CD14-positive monocyte (primary cell): ENCODE measurements around the gene CUX1. TPM values are rescaled to one million over a fixed set of nuclear protein-coding genes. Genes with fewer than 3 reads are reported as not detected.

Source experiments
- DNase-seq, 3 donors: peaks; one replicate each; pipeline ENCODE4 v3.0.0-alpha.2; 2011 to 2022
- H2AFZ ChIP-seq: 2 replicates; pipeline ENCODE4 v1.6.0; 2012; ENCODE audit warnings: mild to moderate bottlenecking, low read depth, low read length, inconsistent platforms; ENCODE audit not compliant: insufficient read depth, poor library complexity, severe bottlenecking
- H3K27ac ChIP-seq, 2 donors: 1 replicate in 1 of 2; 2 replicates in 1 of 2; pipeline ENCODE4 v1.5.1; 2012 to 2013; ENCODE audit warnings: low read length in 2 of 2, control low read depth in 1 of 2, inconsistent platforms in 1 of 2, low read depth in 1 of 2, mild to moderate bottlenecking in 1 of 2
- H3K27me3 ChIP-seq, 2 donors: one replicate each; pipeline versions ENCODE4 v1.6.0 to v1.6.1; 2011 to 2013; ENCODE audit warnings: low read length in 2 of 2; ENCODE audit not compliant: control insufficient read depth in 2 of 2, insufficient read depth in 2 of 2
- H3K36me3 ChIP-seq, 2 donors: replicated peaks in 1 of 2; 1 replicate in 1 of 2; 2 replicates in 1 of 2; pipeline versions ENCODE4 v1.5.1 to v1.6.1; 2012 to 2013; ENCODE audit warnings: low read length in 2 of 2, control low read depth in 1 of 2, inconsistent platforms in 1 of 2, mild to moderate bottlenecking in 1 of 2; ENCODE audit not compliant: insufficient read depth in 2 of 2, control insufficient read depth in 1 of 2
- H3K4me1 ChIP-seq, 2 donors: 1 replicate in 1 of 2; 2 replicates in 1 of 2; pipeline versions ENCODE4 v1.5.1 to v1.6.1; 2012 to 2013; ENCODE audit warnings: low read length in 2 of 2, control low read depth in 1 of 2, inconsistent platforms in 1 of 2, mild to moderate bottlenecking in 1 of 2, moderate library complexity in 1 of 2; ENCODE audit not compliant: insufficient read depth in 2 of 2, control insufficient read depth in 1 of 2
- H3K4me2 ChIP-seq: replicated peaks from 2 replicates; pipeline ENCODE3; 2012; ENCODE audit warnings: low read length, moderate library complexity, mild to moderate bottlenecking; ENCODE audit not compliant: poor library complexity, severe bottlenecking; ENCODE audit errors: extremely low read depth
- H3K4me3 ChIP-seq, 3 experiments: fragments of 200-600 bp in 1 of 3; sonication (generic) in 1 of 3; replicated peaks in 1 of 3; 1 replicate in 2 of 3; 2 replicates in 1 of 3; pipeline ENCODE4 v1.5.1; 2011 to 2013; ENCODE audit warnings: low read length in 3 of 3, mild to moderate bottlenecking in 3 of 3, control low read depth in 2 of 3, low read depth in 2 of 3, inconsistent platforms in 1 of 3, moderate library complexity in 1 of 3
- H3K79me2 ChIP-seq: 2 replicates; pipeline ENCODE4 v1.6.0; 2012; ENCODE audit warnings: mild to moderate bottlenecking, control low read depth, inconsistent platforms, low read length, moderate library complexity; ENCODE audit not compliant: insufficient read depth
- H3K9ac ChIP-seq: 2 replicates; pipeline ENCODE4 v1.6.0; 2017; ENCODE audit warnings: low read length, mild to moderate bottlenecking; ENCODE audit not compliant: insufficient read depth, poor library complexity, severe bottlenecking
- H3K9me3 ChIP-seq, 2 donors: replicated peaks in 1 of 2; 1 replicate in 1 of 2; 2 replicates in 1 of 2; pipeline versions ENCODE4 v1.5.1 to v1.6.1; 2012 to 2013; ENCODE audit warnings: low read length in 2 of 2, control low read depth in 1 of 2; ENCODE audit not compliant: control insufficient read depth in 1 of 2, insufficient read depth in 1 of 2
- H4K20me1 ChIP-seq: 2 replicates; pipeline ENCODE4 v1.6.0; 2012; ENCODE audit warnings: mild to moderate bottlenecking, low read length, control low read depth, moderate library complexity; ENCODE audit not compliant: insufficient read depth
- H3K27ac Mint-ChIP-seq, 7 donors: one replicate each; pipeline ENCODE4 v1.8.0; 2020; ENCODE audit warnings: mild to moderate bottlenecking in 7 of 7, mixed read lengths in 7 of 7, moderate library complexity in 6 of 7, inconsistent platforms in 2 of 7
- H3K27me3 Mint-ChIP-seq, 3 donors: one replicate each; pipeline ENCODE4 v1.8.0; 2021 to 2022; ENCODE audit warnings: low read depth in 3 of 3, mild to moderate bottlenecking in 3 of 3, mixed read lengths in 3 of 3, moderate library complexity in 3 of 3, inconsistent platforms in 1 of 3
- H3K36me3 Mint-ChIP-seq, 2 donors: one replicate each; pipeline ENCODE4 v1.8.0; 2020; ENCODE audit warnings: mixed read lengths in 2 of 2, inconsistent platforms in 1 of 2, mild to moderate bottlenecking in 1 of 2
- H3K4me1 Mint-ChIP-seq: one replicate; pipeline ENCODE4 v1.8.0; 2020; ENCODE audit warnings: mild to moderate bottlenecking, mixed read lengths
- H3K4me3 Mint-ChIP-seq, 2 donors: one replicate each; pipeline ENCODE4 v1.8.0; 2020; ENCODE audit warnings: mild to moderate bottlenecking in 2 of 2, mixed read lengths in 2 of 2, moderate library complexity in 1 of 2
- H3K9me3 Mint-ChIP-seq, 7 donors: one replicate each; pipeline ENCODE4 v1.8.0; 2020 to 2022; ENCODE audit warnings: mixed read lengths in 7 of 7, mild to moderate bottlenecking in 6 of 7, moderate library complexity in 6 of 7, inconsistent platforms in 2 of 7
- WGBS: methylation state at CpG from one replicate; pipeline ENCODE4 v1.1.5; 2013; ENCODE audit warnings: missing lambda C conversion rate; ENCODE audit not compliant: insufficient coverage; 5-methylcytosine and 5-hydroxymethylcytosine counted together
- intact Hi-C, 2 donors: fragments of 100-400 bp; cut with micrococcal nuclease; formaldehyde crosslinking; loops; one replicate each; pipeline versions ENCODE4 v1.15.0 to v1.15.1; 2023
- polyA plus RNA-seq, 3 donors: library from polyadenylated mRNA; depleted of rRNA in 1 of 3; unstranded in 2 of 3; stranded (reverse) in 1 of 3; fragments of 300-500 nt in 2 of 3; fragments of >200 nt in 1 of 3; fragmentation: Illumina TruSeq in 2 of 3; gene quantifications; 1 replicate in 2 of 3; 2 replicates in 1 of 3; pipeline ENCODE4 v1.2.3, GENCODE V29; 2012 to 2021
- TF ChIP-seq, protein P1 (sequence below): fragments of 200-600 bp; IDR thresholded peaks from one replicate; pipeline ENCODE4 v1.8.0; 2022; ENCODE audit warnings: antibody characterized with exemption, mild to moderate bottlenecking

The CUX1 gene
- polyA plus RNA-seq, 3 donors: 17.6 to 38.0 (median 28.0) TPM

DNA sequence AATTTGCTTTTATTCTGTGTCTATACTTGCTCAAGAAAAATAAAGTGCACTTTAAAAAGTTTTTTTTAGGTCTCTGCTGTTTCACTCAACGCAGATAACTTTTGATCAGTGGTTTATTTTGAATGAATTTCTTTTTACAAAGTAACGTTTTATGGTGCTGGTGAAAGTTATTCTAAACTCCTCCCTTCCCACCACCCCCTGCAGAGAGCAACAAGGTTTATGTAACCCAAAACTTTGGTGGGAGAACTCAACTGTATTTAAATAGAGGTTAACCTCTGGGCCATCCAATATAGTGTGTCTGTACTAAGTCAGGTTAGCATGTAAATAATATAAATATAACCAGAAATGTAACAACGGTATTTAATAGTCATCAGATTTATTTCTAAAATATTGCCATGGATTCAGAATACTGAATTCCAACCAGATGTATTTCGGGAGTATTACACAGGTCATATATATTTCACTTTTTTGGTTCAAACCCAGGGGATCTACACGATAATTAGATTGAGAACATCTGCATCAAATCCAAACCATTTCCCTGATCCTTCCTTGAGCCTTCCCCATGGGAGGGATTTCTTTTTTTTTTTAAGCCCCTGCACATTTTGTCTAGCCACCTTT lies 3.9 kb upstream of the CUX1 start:
- H3K27ac ChIP-seq: no peak overlapping the region
- no peak overlapping the region for H2AFZ ChIP-seq
- H3K79me2 ChIP-seq: peaks cover 19% of the 10 kb centered on the region
- H3K4me1 Mint-ChIP-seq: peaks cover 14% of the 10 kb centered on the region
- DNase-seq: no peak
- H3K4me3 Mint-ChIP-seq: peak overlapping the region; percentile 16 to 59
- H3K27me3 Mint-ChIP-seq: peaks cover 0 to 3% (median 2%) of the 10 kb centered on the region in 3 donors
- H4K20me1 ChIP-seq: peaks cover 4% of the 10 kb centered on the region
- TF ChIP-seq, protein P1, sequence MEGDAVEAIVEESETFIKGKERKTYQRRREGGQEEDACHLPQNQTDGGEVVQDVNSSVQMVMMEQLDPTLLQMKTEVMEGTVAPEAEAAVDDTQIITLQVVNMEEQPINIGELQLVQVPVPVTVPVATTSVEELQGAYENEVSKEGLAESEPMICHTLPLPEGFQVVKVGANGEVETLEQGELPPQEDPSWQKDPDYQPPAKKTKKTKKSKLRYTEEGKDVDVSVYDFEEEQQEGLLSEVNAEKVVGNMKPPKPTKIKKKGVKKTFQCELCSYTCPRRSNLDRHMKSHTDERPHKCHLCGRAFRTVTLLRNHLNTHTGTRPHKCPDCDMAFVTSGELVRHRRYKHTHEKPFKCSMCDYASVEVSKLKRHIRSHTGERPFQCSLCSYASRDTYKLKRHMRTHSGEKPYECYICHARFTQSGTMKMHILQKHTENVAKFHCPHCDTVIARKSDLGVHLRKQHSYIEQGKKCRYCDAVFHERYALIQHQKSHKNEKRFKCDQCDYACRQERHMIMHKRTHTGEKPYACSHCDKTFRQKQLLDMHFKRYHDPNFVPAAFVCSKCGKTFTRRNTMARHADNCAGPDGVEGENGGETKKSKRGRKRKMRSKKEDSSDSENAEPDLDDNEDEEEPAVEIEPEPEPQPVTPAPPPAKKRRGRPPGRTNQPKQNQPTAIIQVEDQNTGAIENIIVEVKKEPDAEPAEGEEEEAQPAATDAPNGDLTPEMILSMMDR: no peak
- no peaks in the 10 kb centered on the region for H3K9me3 ChIP-seq
- H3K27me3 ChIP-seq: no peaks in the 10 kb centered on the region
- no CpG with 5 or more reads among the region's 5 CpGs for WGBS
- peak overlapping the region in 1 of 7 donors; percentile 68 for H3K27ac Mint-ChIP-seq
- no peaks in the 10 kb centered on the region for H3K9me3 Mint-ChIP-seq
- peak overlapping the region in 1 of 3 experiments; percentile 89 for H3K4me3 ChIP-seq
- H3K4me2 ChIP-seq: peak overlapping the region; percentile 97
- intact Hi-C loops: loop anchor here (1.0 to 5.0 kb wide), 5 partner anchors 71 to 211 kb away; no protein-coding TSS in a partner anchor
- H3K9ac ChIP-seq: no peak overlapping the region
- peaks cover 15 to 28% of the 10 kb centered on the region in 2 donors for H3K4me1 ChIP-seq
- no peaks in the 10 kb centered on the region for H3K36me3 Mint-ChIP-seq
- H3K36me3 ChIP-seq: no peaks in the 10 kb centered on the region

DNA sequence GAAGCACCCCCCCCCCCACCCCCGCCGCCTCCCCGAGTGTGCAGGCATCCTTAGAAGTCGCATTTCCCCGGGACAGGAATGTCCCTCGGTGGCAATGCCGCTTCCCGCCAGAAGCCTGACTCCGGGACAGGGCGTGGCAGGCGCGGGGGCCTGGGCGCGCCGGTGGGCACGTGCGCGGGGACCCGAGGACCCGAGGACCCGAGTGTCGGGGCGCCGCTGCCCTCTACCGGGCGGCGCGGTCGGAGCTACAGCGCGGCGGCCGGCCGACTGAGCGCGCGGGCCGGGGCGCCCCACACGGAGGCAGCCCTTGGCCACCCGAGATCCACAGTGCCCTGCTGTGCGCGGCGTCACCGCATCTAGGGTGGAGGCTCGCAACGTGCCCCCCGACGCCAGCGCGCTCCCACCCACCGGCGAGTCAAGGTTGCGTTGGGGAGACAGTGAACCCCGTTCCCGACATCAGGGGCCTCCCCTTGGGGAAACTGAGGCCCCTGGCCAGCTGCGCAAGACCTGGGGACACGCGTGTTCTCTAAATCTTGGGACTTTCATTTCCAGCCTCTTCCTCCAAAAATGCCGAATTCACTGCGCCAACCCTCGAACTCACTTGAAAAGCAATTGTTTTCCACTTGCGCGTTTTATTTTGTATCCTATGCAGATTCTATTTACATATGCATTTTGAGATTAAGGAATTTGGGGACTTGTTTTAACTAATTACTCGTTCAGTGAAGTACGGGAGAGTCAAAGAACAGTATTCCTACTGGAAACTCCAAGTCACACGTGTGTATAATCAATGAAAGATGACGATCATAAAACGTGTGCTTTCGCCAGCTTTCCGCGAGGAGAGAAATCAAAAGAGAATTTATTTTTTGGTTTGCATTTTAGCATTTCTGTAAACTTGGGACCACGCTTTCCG lies 3.1 kb upstream of the CUX1 start:
- H3K27me3 Mint-ChIP-seq: peaks cover 0 to 3% (median 2%) of the 10 kb centered on the region in 3 donors
- intact Hi-C loops: loop anchor here (1.0 to 5.0 kb wide), 5 partner anchors 72 to 212 kb away; no protein-coding TSS in a partner anchor
- H3K36me3 ChIP-seq: no peaks in the 10 kb centered on the region
- peak overlapping the region in 6 of 7 donors; percentile 30 to 81 (median 62) for H3K27ac Mint-ChIP-seq
- H3K4me3 ChIP-seq: peak overlapping the region; percentile 47 to 89 (median 59)
- H3K4me3 Mint-ChIP-seq: peak overlapping the region; percentile 83 to 88
- H3K9me3 ChIP-seq: no peaks in the 10 kb centered on the region
- peak overlapping the region; percentile 72 for H3K9ac ChIP-seq
- no peaks in the 10 kb centered on the region for H3K9me3 Mint-ChIP-seq
- TF ChIP-seq, protein P1: peak; percentile 73
- no peaks in the 10 kb centered on the region for H3K36me3 Mint-ChIP-seq
- H4K20me1 ChIP-seq: peaks cover 13% of the 10 kb centered on the region
- peaks cover 23 to 36% of the 10 kb centered on the region in 2 donors for H3K4me1 ChIP-seq
- peak overlapping the region; percentile 98 for H2AFZ ChIP-seq
- H3K79me2 ChIP-seq: peaks cover 27% of the 10 kb centered on the region
- no peaks in the 10 kb centered on the region for H3K27me3 ChIP-seq
- peaks cover 22% of the 10 kb centered on the region for H3K4me1 Mint-ChIP-seq
- WGBS: 0% methylated on average over 61 of the region's 74 CpGs
- H3K27ac ChIP-seq: peak overlapping the region in 1 of 2 donors; percentile 45
- peak; percentile 61 to 81 (median 76) for DNase-seq
- H3K4me2 ChIP-seq: peak overlapping the region; percentile 97
